H1 (cell line): ENCODE data around the gene SERPINA12. TPM values are rescaled to one million over a fixed set of nuclear protein-coding genes. Genes with fewer than 3 reads are reported as not detected.

Experiments used
- HDAC2 ChIP-seq, 2 experiments: fragments of 300-600 bp in 1 of 2; sonication (generic) in 1 of 2; IDR thresholded peaks; 2 replicates each; pipeline ENCODE4 v1.6.1; 2011 to 2012; ENCODE audit warnings: low read depth in 2 of 2, low read length in 2 of 2, mild to moderate bottlenecking in 2 of 2, moderate library complexity in 2 of 2, borderline replicate concordance in 1 of 2, inconsistent platforms in 1 of 2
- JUN ChIP-seq: IDR thresholded peaks from 2 replicates; pipeline ENCODE4 v1.6.1; 2011; ENCODE audit warnings: low read depth, mild to moderate bottlenecking, improper control_type of control experiment, low read length
- KDM4A ChIP-seq: IDR thresholded peaks from one replicate; pipeline ENCODE4 v1.7.1; 2012; ENCODE audit warnings: low read depth, mild to moderate bottlenecking, moderate library complexity, low read length, inconsistent platforms; ENCODE audit not compliant: severe bottlenecking
- MAFK ChIP-seq: IDR thresholded peaks from 2 replicates; pipeline ENCODE4 v1.6.1; 2012; ENCODE audit warnings: low read depth, mild to moderate bottlenecking, improper control_type of control experiment, low read length
- NRF1 ChIP-seq: IDR thresholded peaks from 2 replicates; pipeline ENCODE4 v1.6.1; 2011; ENCODE audit warnings: mild to moderate bottlenecking, low read depth, low read length, improper control_type of control experiment
- POLR2A ChIP-seq, 2 experiments: IDR thresholded peaks; 1 replicate in 1 of 2; 2 replicates in 1 of 2; pipeline ENCODE4 v1.6.1; 2011; ENCODE audit warnings: low read depth in 2 of 2, low read length in 2 of 2, mild to moderate bottlenecking in 2 of 2; ENCODE audit errors: control extremely low read depth in 1 of 2
- SP1 ChIP-seq: IDR thresholded peaks from 2 replicates; pipeline ENCODE4 v1.6.1; 2011; ENCODE audit warnings: low read depth, low read length
- TAF7 ChIP-seq: optimal IDR thresholded peaks from 2 replicates; pipeline ENCODE3; 2011; ENCODE audit warnings: low read depth, mild to moderate bottlenecking, inconsistent platforms, low read length, moderate library complexity, borderline replicate concordance
- YY1 ChIP-seq: IDR thresholded peaks from 2 replicates; pipeline ENCODE4 v1.6.1; 2011; ENCODE audit warnings: low read depth, mild to moderate bottlenecking, low read length
- polyA plus RNA-seq, 7 experiments: library from polyadenylated mRNA; depleted of rRNA in 3 of 7; stranded (reverse) in 5 of 7; unstranded in 2 of 7; fragments of >200 nt in 5 of 7; fragments of 200-250 nt in 2 of 7; gene quantifications; 1 replicate in 5 of 7; 2 replicates in 1 of 7; 4 replicates in 1 of 7; pipeline versions ENCODE4 v1.2.1 to v1.2.3, GENCODE V29; 2011 to 2013; ENCODE audit warnings: missing spikeins in 2 of 7, mixed read lengths in 2 of 7
- total RNA-seq: library from RNA; stranded (reverse); fragmentation: NEBNext Ultra II Directional; extraction: Animal tissue kit (Norgen Biotek cat#: 25700); gene quantifications from 2 replicates; pipeline ENCODE4 v1.2.1, GENCODE V29; 2021
- TF ChIP-seq, protein P1 (sequence below): fragments of 300-600 bp; sonication (generic); IDR thresholded peaks from 2 replicates; pipeline ENCODE4 v1.7.1; 2012; ENCODE audit warnings: low read length, moderate library complexity, mild to moderate bottlenecking, inconsistent platforms; ENCODE audit not compliant: insufficient replicate concordance
- TF ChIP-seq, protein P2 (sequence below): IDR thresholded peaks from 2 replicates; pipeline ENCODE4 v1.6.1; 2011; ENCODE audit warnings: low read depth, mild to moderate bottlenecking, low read length; ENCODE audit not compliant: insufficient read depth

SERPINA12 gene
- total and polyA plus RNA-seq, 2 of the 8 experiments (the other 6 are each of a cell fraction or from before 2014, with no cell fraction given) = not detected

DNA sequence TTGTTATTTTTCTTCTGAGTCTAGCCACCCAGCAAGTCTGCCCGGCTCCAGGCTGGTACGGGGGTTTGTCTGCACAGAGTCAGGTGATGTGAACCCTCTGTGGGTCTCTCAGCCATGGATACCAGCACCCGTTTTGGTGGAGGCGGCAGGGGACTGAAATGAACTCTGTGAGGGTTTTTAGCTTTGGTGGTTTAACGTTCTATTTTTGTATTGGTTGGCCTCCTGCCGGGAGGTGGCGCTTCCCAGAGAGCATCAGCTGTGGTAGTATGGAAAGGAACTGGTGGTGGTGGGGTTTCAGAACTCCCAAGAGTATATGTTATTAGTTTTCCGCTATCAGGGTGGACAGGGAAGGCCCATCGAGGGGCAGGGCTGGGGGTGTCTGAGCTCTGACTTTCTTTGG is 46.7 kb upstream of the SERPINA12 start (continued):
- TF ChIP-seq, protein P1, sequence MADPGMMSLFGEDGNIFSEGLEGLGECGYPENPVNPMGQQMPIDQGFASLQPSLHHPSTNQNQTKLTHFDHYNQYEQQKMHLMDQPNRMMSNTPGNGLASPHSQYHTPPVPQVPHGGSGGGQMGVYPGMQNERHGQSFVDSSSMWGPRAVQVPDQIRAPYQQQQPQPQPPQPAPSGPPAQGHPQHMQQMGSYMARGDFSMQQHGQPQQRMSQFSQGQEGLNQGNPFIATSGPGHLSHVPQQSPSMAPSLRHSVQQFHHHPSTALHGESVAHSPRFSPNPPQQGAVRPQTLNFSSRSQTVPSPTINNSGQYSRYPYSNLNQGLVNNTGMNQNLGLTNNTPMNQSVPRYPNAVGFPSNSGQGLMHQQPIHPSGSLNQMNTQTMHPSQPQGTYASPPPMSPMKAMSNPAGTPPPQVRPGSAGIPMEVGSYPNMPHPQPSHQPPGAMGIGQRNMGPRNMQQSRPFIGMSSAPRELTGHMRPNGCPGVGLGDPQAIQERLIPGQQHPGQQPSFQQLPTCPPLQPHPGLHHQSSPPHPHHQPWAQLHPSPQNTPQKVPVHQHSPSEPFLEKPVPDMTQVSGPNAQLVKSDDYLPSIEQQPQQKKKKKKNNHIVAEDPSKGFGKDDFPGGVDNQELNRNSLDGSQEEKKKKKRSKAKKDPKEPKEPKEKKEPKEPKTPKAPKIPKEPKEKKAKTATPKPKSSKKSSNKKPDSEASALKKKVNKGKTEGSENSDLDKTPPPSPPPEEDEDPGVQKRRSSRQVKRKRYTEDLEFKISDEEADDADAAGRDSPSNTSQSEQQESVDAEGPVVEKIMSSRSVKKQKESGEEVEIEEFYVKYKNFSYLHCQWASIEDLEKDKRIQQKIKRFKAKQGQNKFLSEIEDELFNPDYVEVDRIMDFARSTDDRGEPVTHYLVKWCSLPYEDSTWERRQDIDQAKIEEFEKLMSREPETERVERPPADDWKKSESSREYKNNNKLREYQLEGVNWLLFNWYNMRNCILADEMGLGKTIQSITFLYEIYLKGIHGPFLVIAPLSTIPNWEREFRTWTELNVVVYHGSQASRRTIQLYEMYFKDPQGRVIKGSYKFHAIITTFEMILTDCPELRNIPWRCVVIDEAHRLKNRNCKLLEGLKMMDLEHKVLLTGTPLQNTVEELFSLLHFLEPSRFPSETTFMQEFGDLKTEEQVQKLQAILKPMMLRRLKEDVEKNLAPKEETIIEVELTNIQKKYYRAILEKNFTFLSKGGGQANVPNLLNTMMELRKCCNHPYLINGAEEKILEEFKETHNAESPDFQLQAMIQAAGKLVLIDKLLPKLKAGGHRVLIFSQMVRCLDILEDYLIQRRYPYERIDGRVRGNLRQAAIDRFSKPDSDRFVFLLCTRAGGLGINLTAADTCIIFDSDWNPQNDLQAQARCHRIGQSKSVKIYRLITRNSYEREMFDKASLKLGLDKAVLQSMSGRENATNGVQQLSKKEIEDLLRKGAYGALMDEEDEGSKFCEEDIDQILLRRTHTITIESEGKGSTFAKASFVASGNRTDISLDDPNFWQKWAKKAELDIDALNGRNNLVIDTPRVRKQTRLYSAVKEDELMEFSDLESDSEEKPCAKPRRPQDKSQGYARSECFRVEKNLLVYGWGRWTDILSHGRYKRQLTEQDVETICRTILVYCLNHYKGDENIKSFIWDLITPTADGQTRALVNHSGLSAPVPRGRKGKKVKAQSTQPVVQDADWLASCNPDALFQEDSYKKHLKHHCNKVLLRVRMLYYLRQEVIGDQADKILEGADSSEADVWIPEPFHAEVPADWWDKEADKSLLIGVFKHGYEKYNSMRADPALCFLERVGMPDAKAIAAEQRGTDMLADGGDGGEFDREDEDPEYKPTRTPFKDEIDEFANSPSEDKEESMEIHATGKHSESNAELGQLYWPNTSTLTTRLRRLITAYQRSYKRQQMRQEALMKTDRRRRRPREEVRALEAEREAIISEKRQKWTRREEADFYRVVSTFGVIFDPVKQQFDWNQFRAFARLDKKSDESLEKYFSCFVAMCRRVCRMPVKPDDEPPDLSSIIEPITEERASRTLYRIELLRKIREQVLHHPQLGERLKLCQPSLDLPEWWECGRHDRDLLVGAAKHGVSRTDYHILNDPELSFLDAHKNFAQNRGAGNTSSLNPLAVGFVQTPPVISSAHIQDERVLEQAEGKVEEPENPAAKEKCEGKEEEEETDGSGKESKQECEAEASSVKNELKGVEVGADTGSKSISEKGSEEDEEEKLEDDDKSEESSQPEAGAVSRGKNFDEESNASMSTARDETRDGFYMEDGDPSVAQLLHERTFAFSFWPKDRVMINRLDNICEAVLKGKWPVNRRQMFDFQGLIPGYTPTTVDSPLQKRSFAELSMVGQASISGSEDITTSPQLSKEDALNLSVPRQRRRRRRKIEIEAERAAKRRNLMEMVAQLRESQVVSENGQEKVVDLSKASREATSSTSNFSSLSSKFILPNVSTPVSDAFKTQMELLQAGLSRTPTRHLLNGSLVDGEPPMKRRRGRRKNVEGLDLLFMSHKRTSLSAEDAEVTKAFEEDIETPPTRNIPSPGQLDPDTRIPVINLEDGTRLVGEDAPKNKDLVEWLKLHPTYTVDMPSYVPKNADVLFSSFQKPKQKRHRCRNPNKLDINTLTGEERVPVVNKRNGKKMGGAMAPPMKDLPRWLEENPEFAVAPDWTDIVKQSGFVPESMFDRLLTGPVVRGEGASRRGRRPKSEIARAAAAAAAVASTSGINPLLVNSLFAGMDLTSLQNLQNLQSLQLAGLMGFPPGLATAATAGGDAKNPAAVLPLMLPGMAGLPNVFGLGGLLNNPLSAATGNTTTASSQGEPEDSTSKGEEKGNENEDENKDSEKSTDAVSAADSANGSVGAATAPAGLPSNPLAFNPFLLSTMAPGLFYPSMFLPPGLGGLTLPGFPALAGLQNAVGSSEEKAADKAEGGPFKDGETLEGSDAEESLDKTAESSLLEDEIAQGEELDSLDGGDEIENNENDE = no peak
- TF ChIP-seq POLR2A (IDR thresholded peaks at IDR 0.05; ENCODE audit: control extremely low read depth in 1 of 2, low read depth in 2 of 2, low read length in 2 of 2) (no peak), KDM4A (no peak), MAFK (no peak), TAF7 (no peak), YY1 (no peak), HDAC2 (IDR thresholded peaks at IDR 0.05; ENCODE audit: borderline replicate concordance in 1 of 2, low read depth in 2 of 2, low read length in 2 of 2) (no peak), SP1 (no peak), NRF1 (no peak), JUN (no peak)
- TF ChIP-seq, protein P2, sequence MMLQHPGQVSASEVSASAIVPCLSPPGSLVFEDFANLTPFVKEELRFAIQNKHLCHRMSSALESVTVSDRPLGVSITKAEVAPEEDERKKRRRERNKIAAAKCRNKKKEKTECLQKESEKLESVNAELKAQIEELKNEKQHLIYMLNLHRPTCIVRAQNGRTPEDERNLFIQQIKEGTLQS = no peak
- TF ChIP-seq, all 59 proteins: peak for 0
